ENCODE results near the gene VPS8.

DNA sequence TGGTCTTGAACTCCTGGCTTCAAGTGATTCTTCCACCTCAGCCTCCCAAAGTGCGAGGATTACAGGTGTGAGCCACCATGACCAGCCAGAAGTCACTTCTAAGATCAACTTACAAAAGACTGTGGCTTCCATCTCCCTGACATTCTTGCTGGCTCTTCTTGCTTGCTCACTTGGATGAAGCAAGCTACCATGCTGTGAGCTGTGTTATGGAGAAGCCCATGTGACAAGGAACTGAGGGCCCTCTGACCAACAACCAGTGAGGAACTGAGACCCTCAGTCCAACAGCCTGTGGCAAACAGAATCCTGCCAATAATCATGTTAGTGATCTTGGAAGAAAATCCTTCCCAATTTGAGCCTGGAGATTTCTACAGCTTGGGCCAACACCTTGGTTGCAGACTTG is 7.2 kb upstream of the VPS8 start:
- no peak for TF ChIP-seq POLR2AphosphoS5 (IDR thresholded peaks at IDR 0.05; ENCODE audit: low read depth, low read length)
- TF ChIP-seq, protein P1, sequence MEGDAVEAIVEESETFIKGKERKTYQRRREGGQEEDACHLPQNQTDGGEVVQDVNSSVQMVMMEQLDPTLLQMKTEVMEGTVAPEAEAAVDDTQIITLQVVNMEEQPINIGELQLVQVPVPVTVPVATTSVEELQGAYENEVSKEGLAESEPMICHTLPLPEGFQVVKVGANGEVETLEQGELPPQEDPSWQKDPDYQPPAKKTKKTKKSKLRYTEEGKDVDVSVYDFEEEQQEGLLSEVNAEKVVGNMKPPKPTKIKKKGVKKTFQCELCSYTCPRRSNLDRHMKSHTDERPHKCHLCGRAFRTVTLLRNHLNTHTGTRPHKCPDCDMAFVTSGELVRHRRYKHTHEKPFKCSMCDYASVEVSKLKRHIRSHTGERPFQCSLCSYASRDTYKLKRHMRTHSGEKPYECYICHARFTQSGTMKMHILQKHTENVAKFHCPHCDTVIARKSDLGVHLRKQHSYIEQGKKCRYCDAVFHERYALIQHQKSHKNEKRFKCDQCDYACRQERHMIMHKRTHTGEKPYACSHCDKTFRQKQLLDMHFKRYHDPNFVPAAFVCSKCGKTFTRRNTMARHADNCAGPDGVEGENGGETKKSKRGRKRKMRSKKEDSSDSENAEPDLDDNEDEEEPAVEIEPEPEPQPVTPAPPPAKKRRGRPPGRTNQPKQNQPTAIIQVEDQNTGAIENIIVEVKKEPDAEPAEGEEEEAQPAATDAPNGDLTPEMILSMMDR (IDR thresholded peaks at IDR 0.05 in 2 of 3, conservative IDR thresholded peaks at IDR 0.05 in 1 of 3; ENCODE audit: borderline replicate concordance in 1 of 3, insufficient read depth in 1 of 3, low read depth in 2 of 3, low read length in 2 of 3) = no peak

Data from HCT116 (cell line).